Measurements from ENCODE around the gene CENPF.

The CENPF gene, protein sequence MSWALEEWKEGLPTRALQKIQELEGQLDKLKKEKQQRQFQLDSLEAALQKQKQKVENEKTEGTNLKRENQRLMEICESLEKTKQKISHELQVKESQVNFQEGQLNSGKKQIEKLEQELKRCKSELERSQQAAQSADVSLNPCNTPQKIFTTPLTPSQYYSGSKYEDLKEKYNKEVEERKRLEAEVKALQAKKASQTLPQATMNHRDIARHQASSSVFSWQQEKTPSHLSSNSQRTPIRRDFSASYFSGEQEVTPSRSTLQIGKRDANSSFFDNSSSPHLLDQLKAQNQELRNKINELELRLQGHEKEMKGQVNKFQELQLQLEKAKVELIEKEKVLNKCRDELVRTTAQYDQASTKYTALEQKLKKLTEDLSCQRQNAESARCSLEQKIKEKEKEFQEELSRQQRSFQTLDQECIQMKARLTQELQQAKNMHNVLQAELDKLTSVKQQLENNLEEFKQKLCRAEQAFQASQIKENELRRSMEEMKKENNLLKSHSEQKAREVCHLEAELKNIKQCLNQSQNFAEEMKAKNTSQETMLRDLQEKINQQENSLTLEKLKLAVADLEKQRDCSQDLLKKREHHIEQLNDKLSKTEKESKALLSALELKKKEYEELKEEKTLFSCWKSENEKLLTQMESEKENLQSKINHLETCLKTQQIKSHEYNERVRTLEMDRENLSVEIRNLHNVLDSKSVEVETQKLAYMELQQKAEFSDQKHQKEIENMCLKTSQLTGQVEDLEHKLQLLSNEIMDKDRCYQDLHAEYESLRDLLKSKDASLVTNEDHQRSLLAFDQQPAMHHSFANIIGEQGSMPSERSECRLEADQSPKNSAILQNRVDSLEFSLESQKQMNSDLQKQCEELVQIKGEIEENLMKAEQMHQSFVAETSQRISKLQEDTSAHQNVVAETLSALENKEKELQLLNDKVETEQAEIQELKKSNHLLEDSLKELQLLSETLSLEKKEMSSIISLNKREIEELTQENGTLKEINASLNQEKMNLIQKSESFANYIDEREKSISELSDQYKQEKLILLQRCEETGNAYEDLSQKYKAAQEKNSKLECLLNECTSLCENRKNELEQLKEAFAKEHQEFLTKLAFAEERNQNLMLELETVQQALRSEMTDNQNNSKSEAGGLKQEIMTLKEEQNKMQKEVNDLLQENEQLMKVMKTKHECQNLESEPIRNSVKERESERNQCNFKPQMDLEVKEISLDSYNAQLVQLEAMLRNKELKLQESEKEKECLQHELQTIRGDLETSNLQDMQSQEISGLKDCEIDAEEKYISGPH (N-terminal part only)

GRCh38 chr1:214602764-214603657, at the start of gene CENPF:
Gene CENPF, plus strand, starts transcription at chr1:214603195. Its CDS starts 10,560 bp downstream, at chr1:214613755.
- TF ChIP-seq, protein P1, sequence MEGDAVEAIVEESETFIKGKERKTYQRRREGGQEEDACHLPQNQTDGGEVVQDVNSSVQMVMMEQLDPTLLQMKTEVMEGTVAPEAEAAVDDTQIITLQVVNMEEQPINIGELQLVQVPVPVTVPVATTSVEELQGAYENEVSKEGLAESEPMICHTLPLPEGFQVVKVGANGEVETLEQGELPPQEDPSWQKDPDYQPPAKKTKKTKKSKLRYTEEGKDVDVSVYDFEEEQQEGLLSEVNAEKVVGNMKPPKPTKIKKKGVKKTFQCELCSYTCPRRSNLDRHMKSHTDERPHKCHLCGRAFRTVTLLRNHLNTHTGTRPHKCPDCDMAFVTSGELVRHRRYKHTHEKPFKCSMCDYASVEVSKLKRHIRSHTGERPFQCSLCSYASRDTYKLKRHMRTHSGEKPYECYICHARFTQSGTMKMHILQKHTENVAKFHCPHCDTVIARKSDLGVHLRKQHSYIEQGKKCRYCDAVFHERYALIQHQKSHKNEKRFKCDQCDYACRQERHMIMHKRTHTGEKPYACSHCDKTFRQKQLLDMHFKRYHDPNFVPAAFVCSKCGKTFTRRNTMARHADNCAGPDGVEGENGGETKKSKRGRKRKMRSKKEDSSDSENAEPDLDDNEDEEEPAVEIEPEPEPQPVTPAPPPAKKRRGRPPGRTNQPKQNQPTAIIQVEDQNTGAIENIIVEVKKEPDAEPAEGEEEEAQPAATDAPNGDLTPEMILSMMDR (conservative IDR thresholded peaks at IDR 0.05; ENCODE audit: low read length) = peak; percentile 45
- H3K4me3 ChIP-seq (ENCODE audit: low read length) = peak within 1 kb of the TSS; percentile 78
- peak; percentile 98 for DNase-seq (ENCODE audit: low read depth)

- TF ChIP-seq, protein P1 (conservative IDR thresholded peaks at IDR 0.05; ENCODE audit: low read length) = no peak
- peak; percentile 96 for DNase-seq (ENCODE audit: low read depth)
- no peak overlapping the region for H3K4me3 ChIP-seq (ENCODE audit: low read length)
Measured at GRCh38 chr1:214557952-214558735, 44.9 kb upstream of the CENPF start.

GRCh38 chr1:214563881-214564280, 39.1 kb upstream of the CENPF start:
- TF ChIP-seq, protein P1 (conservative IDR thresholded peaks at IDR 0.05; ENCODE audit: low read length) = no peak
- DNase-seq (ENCODE audit: low read depth) = peak; percentile 59
- no peak overlapping the region for H3K4me3 ChIP-seq (ENCODE audit: low read length)

GRCh38 chr1:214565310-214565709, 37.7 kb upstream of the CENPF start:
- no peak overlapping the region for H3K4me3 ChIP-seq (ENCODE audit: low read length)
- no peak for DNase-seq (ENCODE audit: low read depth)
- TF ChIP-seq, protein P1 (conservative IDR thresholded peaks at IDR 0.05; ENCODE audit: low read length) = no peak

- H3K4me3 ChIP-seq (ENCODE audit: low read length) = no peak overlapping the region
- TF ChIP-seq, protein P1 (conservative IDR thresholded peaks at IDR 0.05; ENCODE audit: low read length) = no peak
- peak; percentile 70 for DNase-seq (ENCODE audit: low read depth)
Measured at GRCh38 chr1:214566158-214567104, 36.6 kb upstream of the CENPF start.
